T-helper 1 cell (primary cell): Measurements from ENCODE around the gene MARK3.

ENCODE experiments used
- DNase-seq, 5 donors: peaks; one replicate each; pipeline ENCODE4 v3.0.0-alpha.2; 2012 to 2020

Gene MARK3

DNA sequence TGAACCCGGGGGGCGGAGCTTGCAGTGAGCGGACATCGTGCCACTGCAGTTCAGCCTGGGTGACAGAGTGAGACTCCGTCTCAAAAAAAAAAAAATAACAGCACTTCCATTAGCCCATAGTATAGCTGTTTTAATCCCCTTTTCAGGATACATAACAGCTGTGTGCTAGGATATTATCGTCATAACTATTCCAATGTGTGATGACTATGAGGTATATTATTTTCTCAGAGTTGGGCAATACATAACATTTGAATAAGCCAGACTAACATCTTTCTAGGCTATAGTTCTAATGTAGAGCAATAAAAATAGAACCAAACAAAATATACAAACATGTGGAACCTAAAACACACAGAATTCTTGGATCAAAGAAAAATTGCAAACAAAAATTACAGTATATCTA, 57.1 kb downstream of the MARK3 start:
- no peak for DNase-seq

DNA sequence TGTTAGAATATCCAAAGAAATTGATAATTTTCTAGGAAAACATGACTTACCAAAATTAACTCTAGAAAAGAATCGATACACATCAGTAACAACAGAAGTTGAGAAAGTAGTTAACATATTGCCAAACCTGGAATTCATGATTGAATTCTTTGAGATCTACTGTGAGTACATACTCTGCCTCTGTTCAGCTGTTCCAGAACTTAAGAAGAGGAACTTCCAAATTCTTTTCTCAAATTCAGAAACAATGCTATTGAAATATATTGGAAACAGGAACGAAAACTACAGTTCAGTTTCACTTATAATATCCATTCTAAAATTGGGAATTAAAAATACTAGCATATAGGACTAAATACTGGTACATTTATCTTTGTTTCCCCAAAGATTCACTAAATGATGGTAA, 57.9 kb downstream of the MARK3 start:
- DNase-seq = no peak

DNA sequence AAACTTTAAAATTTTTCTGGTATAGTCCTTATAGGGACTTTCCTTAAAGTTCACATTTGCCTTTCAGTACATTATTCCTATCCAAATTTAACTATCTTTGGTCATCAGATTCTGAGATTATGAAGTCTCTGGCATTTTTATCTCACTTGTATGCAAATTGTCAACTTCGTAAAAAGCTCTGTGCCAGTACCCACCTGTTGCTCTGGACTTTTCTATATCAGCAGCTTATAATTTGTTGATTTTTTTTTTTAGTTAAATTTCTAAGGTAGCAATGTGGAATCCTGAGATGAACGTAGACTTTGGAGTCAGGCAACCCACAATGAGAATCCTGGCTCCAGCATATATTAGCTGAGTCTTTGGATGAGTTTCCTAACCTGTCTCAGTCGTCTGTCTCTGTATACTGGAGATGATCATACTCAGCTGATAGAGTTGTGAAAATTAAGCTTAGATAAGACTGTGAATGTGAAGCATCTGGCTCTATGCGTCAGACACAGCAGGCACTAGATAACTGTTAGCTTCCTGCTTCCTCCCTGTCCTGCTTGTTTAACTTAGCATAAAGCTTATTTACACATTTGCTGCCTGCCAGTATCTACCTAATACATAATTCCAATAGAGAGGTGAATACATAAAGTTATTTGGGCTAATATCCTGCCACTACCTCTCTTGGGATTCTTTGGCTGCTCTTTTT, 59.8 kb downstream of the MARK3 start:
- DNase-seq = no peak

DNA sequence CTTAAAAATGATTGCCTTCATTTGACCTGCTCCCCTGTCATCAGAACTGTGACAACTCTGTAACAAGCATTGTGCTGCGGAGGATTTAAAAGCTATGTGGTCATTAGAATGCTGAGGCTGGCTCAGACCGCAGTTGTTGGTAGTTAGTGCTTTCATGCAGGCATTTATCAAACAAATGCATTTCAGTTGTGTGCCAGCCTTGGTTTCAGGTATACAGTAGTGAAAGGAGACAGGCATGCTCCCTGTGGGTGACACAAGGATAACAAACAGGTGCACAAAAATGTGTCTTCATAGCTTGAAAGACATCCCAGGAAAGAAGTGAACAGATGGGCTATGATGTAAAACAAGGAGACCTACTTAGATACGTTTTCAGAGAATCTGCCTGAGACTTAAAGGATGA, 60.6 kb downstream of the MARK3 start:
- no peak for DNase-seq

DNA sequence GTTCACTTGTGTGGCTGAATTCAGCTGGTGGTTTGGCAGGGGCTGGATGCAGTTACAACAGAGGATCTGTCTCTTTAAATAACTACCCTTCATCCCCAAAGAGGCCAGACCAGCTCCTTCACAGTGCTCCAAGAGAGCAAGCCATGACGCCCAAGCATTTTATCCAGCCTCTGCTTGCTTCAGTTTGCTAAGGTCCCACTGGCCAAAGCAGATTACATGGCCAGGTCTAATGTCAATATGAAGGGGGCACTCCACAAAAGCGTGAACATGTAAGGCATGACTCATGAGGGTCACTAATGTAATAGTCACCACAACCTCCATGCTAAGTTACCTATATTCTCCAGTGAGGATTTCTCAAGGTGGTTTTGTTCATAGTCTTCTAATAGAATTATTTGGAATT, 62.9 kb downstream of the MARK3 start:
- no peak for DNase-seq

DNA sequence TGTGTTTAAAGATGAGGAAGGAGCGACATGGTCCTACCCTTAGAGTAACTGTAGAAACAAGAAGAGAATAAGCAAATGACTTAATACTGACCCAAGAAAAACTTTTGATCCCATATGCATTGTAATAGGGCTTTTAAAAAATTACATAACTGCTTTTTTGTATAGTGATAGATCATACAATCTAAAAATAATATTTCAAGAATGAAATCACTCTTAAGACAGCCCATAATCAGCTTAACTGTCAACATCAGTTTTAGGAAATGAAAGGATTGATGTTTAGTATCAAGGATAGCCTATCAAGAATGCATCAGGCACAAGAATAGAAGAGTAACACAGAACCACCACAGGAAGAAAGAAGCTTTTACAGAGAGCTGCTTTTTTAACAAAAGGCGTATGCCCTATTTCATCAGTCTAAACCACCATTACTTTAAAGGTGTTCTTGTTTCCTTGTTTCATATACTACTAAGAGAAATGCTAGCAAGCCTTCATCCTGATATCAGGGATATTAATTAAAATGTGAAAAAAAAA, 64.5 kb downstream of the MARK3 start:
- no peak for DNase-seq

DNA sequence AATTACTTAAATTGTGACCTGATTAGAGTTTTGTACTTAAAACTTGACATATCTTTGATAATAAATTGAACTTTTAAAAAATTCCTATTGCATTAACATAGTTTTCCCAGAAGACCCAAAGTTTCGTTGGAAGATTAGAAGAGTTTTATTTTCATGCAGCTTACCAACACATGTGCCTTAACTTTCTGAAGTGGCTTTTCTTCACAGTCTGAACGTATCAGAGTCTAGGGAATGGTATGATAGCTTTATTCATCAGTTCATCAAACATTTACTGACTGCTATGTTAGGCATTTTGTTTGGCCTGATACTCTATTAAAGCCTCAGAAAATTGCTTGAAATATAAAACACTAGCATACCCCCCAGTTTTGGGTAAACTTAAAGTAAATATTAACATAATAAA, 65.2 kb downstream of the MARK3 start:
- no peak for DNase-seq

DNA sequence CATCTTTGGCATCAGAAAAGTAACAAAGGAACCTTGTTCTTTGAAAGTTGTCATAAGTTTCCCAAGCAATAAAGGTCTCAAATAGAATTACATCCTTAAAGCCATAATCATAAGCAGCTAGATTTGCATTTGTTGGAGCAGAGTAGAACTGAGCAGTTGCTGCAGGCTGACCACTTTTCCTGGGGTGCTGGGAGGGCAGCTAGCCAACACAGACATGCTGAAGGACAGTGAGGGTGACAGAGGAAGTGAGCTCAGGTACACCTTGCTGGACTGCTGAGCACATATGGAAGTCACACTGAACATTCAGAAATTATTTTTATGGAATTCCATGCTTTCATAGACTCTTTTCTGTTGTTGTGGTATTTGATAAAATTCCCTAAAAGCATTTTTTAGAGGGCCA, 66.2 kb downstream of the MARK3 start:
- DNase-seq = no peak

DNA sequence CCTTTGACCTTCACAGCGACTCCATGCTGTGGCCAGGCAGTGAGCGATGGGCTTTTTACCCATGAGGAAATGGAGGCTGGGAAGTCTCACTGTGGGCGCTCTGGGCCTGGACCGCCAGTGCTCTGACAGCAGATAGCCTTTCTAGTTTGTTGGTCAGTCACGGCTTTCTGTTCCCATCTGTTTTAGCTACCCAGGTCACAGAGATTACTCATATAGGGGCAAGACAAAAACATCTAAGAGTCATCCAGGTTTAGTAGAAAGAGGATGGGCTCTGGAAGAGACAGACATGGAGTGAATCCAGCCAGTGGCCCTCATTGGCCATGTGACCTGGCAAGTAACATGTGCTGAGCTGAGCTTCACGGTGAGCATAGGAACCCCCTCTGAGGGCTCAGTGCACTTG, 68.6 kb downstream of the MARK3 start:
- DNase-seq = no peak

DNA sequence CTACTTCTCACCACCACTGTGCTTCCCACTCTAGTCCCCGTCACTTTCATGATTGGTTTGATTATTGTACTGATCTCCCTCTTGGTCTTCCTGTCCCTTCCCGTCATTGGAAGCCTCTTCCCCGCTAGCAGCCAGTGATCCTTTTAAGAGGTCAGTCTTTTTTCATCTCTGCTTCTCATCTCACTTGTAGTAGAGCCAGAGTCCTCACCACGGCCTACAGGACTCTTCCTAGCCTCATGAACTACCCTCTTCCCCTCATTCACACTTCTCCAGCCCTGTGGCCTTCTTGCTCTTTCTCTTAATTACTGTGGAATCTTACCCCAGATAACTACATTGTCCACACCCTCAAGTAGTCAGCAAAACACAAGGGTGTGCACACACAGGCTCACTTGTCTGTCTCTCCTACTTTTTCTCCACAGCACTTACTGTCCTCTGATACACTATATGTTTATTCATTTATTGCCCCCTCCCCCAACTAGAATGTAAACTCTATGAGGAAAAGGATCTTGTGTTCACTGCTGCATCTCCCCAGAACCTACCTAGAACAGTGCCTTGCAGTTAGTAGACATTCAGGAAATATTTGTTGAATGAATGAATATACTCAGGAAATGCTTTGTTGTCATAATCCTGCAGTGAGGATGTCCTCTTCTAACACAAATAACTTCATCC, 71.1 kb downstream of the MARK3 start:
- DNase-seq = no peak

DNA sequence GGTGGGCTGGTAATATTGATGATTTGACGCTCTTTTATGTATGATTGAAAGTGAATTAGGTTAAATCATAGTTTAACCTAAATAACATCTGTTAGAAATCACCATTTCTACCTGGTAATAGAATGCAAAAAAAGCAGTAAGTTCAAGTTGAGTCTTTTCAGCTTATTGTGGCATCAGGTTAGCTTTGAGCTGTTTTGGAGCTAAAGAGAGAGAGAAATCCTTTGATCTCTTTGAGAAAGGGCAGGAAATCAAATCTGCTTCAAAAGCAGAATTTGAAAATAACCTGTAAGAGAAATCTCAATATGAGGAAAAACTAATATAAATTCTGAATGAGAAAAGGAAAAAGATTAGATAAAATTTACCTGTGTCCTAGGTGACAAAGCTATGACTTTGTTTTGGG, 75.2 kb downstream of the MARK3 start:
- DNase-seq = no peak

DNA sequence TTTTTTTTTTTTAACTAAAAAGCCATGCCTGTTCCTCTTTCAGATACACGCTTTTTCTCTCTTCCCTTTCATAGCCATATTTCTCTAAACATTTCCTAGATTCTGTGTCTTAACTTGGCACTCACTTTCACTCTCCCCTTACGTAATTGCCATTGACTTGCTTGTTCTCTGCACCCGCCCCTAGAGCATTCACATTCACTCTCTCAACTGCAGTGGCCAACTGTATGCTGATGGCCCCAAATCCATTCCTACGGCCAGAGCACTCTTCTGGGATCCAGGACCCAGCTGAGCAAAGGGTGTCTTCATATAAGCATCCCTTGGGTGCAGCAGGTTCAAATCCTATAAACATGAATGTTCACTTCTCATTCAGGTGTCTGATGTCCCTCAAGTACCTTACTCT, 77.9 kb downstream of the MARK3 start:
- no peak for DNase-seq

DNA sequence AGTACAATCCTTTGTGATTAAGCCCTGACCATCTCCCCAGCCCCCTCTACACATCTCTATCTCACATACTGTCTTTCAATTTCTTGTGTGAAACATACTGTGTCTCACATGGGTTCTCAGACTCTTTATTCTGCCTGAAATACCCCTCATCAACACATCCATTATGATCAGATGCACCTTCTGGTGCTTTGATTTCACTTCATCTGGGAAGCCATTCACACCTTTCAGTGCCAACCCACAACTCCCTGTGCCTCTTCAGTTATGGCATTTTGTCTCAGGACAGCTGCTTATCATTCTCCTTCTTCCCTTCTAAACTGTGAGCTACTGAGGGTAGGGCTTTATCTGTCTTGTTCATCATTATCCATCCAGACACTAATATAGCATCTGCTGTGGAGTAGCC, 78.6 kb downstream of the MARK3 start:
- DNase-seq = no peak

DNA sequence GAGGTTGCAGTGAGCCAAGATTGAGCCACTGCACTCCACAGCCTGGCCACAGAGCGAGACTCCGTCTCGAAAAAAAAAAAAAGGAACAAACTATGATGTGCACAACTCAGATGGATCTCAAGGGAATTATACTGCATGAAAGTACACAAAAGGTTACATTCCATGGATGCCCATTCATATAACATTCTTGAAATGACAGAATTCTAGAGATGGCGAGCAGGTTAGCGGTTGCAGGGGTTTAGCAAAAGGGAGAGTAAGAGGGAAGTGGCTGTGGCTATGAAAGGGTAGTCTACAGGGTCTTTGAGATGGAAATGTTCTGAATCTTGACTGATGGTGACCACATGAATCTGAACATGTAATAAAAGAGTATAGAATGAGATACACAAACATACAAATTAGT, 87.7 kb downstream of the MARK3 start:
- DNase-seq = no peak

DNA sequence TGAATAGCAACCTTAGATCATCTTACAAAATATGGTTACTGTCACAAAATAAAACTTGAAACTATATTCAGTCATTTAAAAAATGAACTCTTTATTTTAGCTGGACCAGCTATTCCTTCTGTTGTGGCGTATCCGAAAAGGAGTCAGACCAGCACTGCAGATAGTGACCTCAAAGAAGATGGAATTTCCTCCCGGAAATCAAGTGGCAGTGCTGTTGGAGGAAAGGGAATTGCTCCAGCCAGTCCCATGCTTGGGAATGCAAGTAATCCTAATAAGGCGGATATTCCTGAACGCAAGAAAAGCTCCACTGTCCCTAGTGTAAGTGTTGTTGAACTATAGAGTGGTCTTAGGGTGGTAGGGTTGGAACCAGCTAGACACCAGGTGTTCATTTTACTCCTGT, 89.7 kb downstream of the MARK3 start:
- DNase-seq = no peak

DNA sequence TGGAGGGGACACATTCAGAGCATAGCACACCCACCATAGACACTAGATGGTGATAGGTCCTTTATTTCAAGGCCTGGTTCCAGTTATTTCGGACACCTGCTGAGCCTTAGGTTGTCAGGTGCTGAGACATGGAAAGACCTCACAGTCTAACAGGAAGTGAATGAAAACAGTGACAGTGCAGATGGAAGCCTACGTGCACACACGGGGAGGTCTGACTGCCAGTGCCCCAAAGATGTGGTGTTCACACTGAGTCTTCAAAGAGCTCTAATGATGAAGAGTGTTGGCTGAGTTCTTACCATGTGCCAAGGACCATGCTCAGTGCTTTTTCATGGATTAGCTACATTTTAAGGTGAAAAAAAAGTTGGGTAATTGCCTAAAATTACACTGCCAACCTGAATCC, 90.8 kb downstream of the MARK3 start:
- no peak for DNase-seq

DNA sequence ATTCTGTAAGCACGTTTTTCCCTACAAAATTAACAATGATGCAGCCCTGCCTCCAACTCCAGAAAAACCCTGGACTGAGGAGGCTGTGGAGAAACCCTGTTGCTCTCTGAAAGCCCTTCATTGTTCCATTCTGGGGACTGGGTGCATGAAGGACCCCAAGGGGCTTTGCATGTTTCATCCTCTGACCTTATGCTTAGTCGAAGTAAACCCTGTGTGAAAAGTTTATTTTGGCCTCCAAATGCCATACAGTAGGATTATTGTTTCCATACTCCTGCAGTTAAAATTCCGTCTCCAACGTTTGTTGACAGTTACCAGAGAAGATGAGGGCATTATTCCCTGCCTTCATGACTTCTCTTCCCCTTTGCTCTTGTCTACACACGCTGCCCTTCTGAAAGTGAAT, 91.4 kb downstream of the MARK3 start:
- DNase-seq = no peak

DNA sequence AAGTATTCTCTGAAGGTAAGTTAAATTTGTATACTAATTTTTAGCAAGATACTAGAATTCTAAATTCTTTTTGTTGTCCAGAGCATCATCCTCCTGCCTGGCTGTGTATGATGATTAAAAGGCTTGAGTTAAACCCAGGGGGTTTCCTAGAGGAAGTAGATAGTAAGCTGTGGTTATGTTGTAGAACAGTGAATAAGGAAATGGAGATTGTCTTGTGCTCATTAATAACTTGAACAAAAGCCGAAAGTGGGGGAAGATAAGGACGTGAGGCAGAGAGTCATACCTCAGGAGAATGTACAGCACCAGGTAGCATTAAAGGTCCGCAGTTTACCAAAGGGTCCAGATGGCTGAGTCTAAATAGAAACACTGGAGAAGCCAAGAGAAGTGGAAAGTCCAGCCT, 95.4 kb downstream of the MARK3 start:
- peak in 1 of 5 donors; percentile 11 for DNase-seq

DNA sequence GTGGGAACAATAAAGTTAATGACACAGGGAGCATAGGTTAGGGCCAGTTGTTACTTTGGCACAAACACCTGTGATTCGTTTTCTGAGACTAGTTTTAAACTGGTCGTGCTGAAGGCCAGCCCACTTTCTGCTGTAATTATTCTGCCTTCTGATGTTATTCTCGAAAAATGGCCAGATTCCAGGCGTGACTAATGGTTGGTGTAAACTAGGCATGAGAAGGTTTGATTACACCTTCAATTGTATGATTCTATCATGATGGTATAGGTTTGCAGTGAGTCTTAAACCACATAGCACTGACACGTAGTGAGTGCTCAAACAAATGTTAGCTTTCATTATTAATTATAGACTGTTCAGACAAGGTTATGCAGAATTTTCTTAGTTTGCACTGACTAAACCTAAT, 98.4 kb downstream of the MARK3 start:
- DNase-seq = no peak

DNA sequence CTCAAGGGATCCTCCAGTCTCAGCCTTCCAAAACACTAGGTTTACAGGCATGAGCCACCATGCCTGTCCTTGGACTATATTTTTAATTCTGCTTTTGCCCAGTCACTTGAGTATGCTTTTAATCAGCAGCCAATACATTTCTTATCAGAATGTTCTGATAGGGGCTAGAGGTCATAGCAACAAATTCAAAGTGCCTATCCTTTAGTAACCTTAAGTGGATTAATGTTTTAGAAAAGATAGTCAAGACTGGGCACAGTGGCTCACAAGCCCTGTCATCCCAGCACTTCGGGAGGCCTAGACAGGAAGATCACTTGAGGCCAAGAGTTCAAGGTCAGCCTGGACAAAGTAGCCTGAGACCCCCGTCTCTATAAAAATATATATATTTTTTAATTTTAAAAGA, 100.3 kb downstream of the MARK3 start:
- DNase-seq = no peak

DNA sequence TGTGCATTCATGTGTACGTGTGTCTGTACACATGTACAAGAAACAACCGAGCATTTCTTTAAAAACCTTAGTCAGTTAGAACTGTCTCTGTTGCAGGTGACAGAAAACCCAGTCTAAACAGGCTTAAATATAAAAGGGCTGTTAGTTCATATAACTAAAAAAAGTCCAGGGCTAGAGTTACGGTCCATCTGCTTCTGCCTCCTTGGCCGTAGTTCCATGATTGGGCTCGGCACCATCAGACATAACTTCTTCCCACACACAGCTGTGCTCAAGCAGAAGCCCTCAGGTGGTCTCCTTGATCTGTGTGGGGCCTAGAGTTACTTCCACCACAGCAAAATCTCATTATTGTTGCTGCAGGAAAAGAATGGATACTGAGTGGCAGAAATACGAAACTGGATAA, 102.9 kb downstream of the MARK3 start:
- DNase-seq = no peak

DNA sequence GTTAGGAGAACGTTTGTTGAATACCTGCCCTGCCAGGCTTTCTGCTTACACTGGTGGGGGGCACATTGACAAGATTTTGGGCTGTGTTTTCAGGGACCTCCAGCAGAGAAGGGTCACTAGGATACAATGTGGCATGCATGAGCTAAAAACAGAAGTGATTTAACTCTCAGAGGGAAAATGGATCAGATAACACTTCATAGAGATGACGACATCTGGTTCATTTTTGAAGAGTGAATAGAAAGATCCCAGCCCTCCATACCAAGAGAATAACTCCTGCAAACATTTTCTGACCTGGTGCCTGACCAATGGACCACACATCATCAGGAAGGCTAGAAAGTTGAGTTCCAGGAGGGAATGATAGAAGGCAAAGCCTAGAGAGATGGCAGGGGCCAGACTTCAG, 103.7 kb downstream of the MARK3 start:
- DNase-seq = no peak

DNA sequence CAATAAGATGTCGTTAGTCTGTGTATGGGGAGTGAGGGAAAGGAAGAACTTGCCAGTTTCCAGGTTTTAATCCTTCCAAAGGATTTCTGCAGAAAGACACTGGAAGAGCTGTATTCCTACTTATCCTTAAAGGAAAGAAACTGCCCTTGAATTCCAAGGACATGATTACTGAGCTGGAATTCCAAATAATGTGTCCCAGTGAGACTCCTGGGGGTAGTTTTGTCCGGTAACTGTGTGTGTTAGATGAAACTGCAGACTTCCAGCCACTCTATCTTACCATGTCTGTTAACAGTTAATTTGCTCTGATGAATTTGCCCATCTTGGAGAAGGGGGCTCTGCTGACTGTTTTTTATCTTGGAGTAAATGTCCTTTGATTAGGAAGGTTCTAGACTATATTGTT, 104.4 kb downstream of the MARK3 start:
- DNase-seq = no peak

DNA sequence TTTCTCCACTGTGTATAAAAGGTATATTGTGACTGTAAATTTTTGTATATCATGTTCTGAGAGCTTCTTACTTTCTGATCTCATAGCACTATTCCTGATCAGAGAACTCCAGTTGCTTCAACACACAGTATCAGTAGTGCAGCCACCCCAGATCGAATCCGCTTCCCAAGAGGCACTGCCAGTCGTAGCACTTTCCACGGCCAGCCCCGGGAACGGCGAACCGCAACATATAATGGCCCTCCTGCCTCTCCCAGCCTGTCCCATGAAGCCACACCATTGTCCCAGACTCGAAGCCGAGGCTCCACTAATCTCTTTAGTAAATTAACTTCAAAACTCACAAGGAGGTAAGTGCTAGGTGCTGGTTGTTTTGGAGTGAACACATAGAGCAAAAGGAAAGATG, 106.5 kb downstream of the MARK3 start:
- DNase-seq = no peak
